ENCODE data around the gene C16orf87.
A peak's percentile ranks its signal among the peaks of the same experiment; 100 is the strongest.
"Not testable (repeated sequence)": the region's sequence is repeated elsewhere in the genome, so short reads cannot be mapped to it uniquely, and the experiment has no call there.

C16orf87 gene

GRCh38 chr16:46797501-46797900 lies 33.5 kb downstream of the C16orf87 start:
- H3K36me3 ChIP-seq (ENCODE audit: control insufficient read depth, insufficient read depth, low read length) = peaks cover 12% of the 10 kb centered on the region
- 90 to 93% methylated on average over 2 of the region's 4 CpGs for WGBS, 2 experiments (ENCODE audit: insufficient coverage in 2 of 2)
- H3K9me3 ChIP-seq (ENCODE audit: control insufficient read depth, low read length) = peaks cover 16% of the 10 kb centered on the region
- H3K4me1 ChIP-seq (ENCODE audit: control insufficient read depth, insufficient read depth, low read length, poor library complexity, severe bottlenecking) = no peaks in the 10 kb centered on the region
- H3K4me3 ChIP-seq (ENCODE audit: extremely low read depth, insufficient read depth, low read length, poor library complexity, severe bottlenecking) = no peak overlapping the region
- H3K27ac ChIP-seq (ENCODE audit: low read depth, low read length, severe bottlenecking) = no peak overlapping the region

- no peaks in the 10 kb centered on the region for H3K4me1 ChIP-seq (ENCODE audit: control insufficient read depth, insufficient read depth, low read length, poor library complexity, severe bottlenecking)
- peaks cover 16% of the 10 kb centered on the region for H3K9me3 ChIP-seq (ENCODE audit: control insufficient read depth, low read length)
- WGBS, 2 experiments (ENCODE audit: insufficient coverage in 2 of 2) = no CpG with 5 or more reads among the region's 1 CpG
- H3K4me3 ChIP-seq (ENCODE audit: extremely low read depth, insufficient read depth, low read length, poor library complexity, severe bottlenecking) = no peak overlapping the region
- no peak overlapping the region for H3K27ac ChIP-seq (ENCODE audit: low read depth, low read length, severe bottlenecking)
- H3K36me3 ChIP-seq (ENCODE audit: control insufficient read depth, insufficient read depth, low read length) = peaks cover 11% of the 10 kb centered on the region
Observed at GRCh38 chr16:46796764-46797269, 34.2 kb downstream of the C16orf87 start.

GRCh38 chr16:46793841-46794240 lies 37.1 kb downstream of the C16orf87 start:
- no CpG with 5 or more reads among the region's 1 CpG for WGBS, 2 experiments (ENCODE audit: insufficient coverage in 2 of 2)
- no peak overlapping the region for H3K27ac ChIP-seq (ENCODE audit: low read depth, low read length, severe bottlenecking)
- peaks cover 18% of the 10 kb centered on the region for H3K9me3 ChIP-seq (ENCODE audit: control insufficient read depth, low read length)
- peaks cover 11% of the 10 kb centered on the region for H3K36me3 ChIP-seq (ENCODE audit: control insufficient read depth, insufficient read depth, low read length)
- H3K4me3 ChIP-seq (ENCODE audit: extremely low read depth, insufficient read depth, low read length, poor library complexity, severe bottlenecking) = no peak overlapping the region
- H3K4me1 ChIP-seq (ENCODE audit: control insufficient read depth, insufficient read depth, low read length, poor library complexity, severe bottlenecking) = no peaks in the 10 kb centered on the region

GRCh38 chr16:46790599-46791270 lies 40.2 kb downstream of the C16orf87 start:
- Histone ChIP-seq H3K4me1 (ENCODE audit: control insufficient read depth, insufficient read depth, low read length, poor library complexity, severe bottlenecking) (peaks cover 7% of the 10 kb centered on the region), H3K36me3 (ENCODE audit: control insufficient read depth, insufficient read depth, low read length) (peaks cover 6% of the 10 kb centered on the region), H3K4me3 (ENCODE audit: extremely low read depth, insufficient read depth, low read length, poor library complexity, severe bottlenecking) (no peak overlapping the region), H3K27ac (ENCODE audit: low read depth, low read length, severe bottlenecking) (no peak overlapping the region), H3K9me3 (ENCODE audit: control insufficient read depth, low read length) (peaks cover 24% of the 10 kb centered on the region)
- 93 to 99% methylated on average over 6 to 7 of the region's 8 CpGs for WGBS, 2 experiments (ENCODE audit: insufficient coverage in 2 of 2)

GRCh38 chr16:46789499-46790414 lies 41.2 kb downstream of the C16orf87 start:
- peaks cover 17% of the 10 kb centered on the region for H3K4me1 ChIP-seq (ENCODE audit: control insufficient read depth, insufficient read depth, low read length, poor library complexity, severe bottlenecking)
- no peak overlapping the region for H3K4me3 ChIP-seq (ENCODE audit: extremely low read depth, insufficient read depth, low read length, poor library complexity, severe bottlenecking)
- H3K27ac ChIP-seq (ENCODE audit: low read depth, low read length, severe bottlenecking) = no peak overlapping the region
- 58 to 71% methylated on average over 30 to 37 of the region's 43 CpGs for WGBS, 2 experiments (ENCODE audit: insufficient coverage in 2 of 2)
- H3K36me3 ChIP-seq (ENCODE audit: control insufficient read depth, insufficient read depth, low read length) = no peaks in the 10 kb centered on the region
- peaks cover 14% of the 10 kb centered on the region for H3K9me3 ChIP-seq (ENCODE audit: control insufficient read depth, low read length)

GRCh38 chr16:46788891-46789474 lies 42.0 kb downstream of the C16orf87 start:
- 80 to 92% methylated on average over 1 to 2 of the region's 3 CpGs for WGBS, 2 experiments (ENCODE audit: insufficient coverage in 2 of 2)

GRCh38 chr16:46787909-46788308 lies 43.1 kb downstream of the C16orf87 start:
- Histone ChIP-seq H3K4me1 (ENCODE audit: control insufficient read depth, insufficient read depth, low read length, poor library complexity, severe bottlenecking) (peaks cover 28% of the 10 kb centered on the region), H3K9me3 (ENCODE audit: control insufficient read depth, low read length) (peaks cover 8% of the 10 kb centered on the region), H3K27ac (ENCODE audit: low read depth, low read length, severe bottlenecking) (no peak overlapping the region), H3K36me3 (ENCODE audit: control insufficient read depth, insufficient read depth, low read length) (no peaks in the 10 kb centered on the region), H3K4me3 (ENCODE audit: extremely low read depth, insufficient read depth, low read length, poor library complexity, severe bottlenecking) (no peak overlapping the region)
- WGBS, 2 experiments (ENCODE audit: insufficient coverage in 2 of 2) = no CpG with 5 or more reads among the region's 1 CpG

More at GRCh38 chr16:46788891-46789474, 42.0 kb downstream of the C16orf87 start:
- Histone ChIP-seq H3K27ac (ENCODE audit: low read depth, low read length, severe bottlenecking) (no peak overlapping the region), H3K36me3 (ENCODE audit: control insufficient read depth, insufficient read depth, low read length) (no peaks in the 10 kb centered on the region), H3K9me3 (ENCODE audit: control insufficient read depth, low read length) (peaks cover 13% of the 10 kb centered on the region), H3K4me3 (ENCODE audit: extremely low read depth, insufficient read depth, low read length, poor library complexity, severe bottlenecking) (no peak overlapping the region), H3K4me1 (ENCODE audit: control insufficient read depth, insufficient read depth, low read length, poor library complexity, severe bottlenecking) (peaks cover 25% of the 10 kb centered on the region)

- peak overlapping the region; percentile 93 for H3K27ac ChIP-seq (ENCODE audit: low read depth, low read length, severe bottlenecking)
- H3K4me1 ChIP-seq (ENCODE audit: control insufficient read depth, insufficient read depth, low read length, poor library complexity, severe bottlenecking) = peaks cover 28% of the 10 kb centered on the region
- 58 to 72% methylated on average over 2 to 3 of the region's 3 CpGs for WGBS, 2 experiments (ENCODE audit: insufficient coverage in 2 of 2)
- no peaks in the 10 kb centered on the region for H3K36me3 ChIP-seq (ENCODE audit: control insufficient read depth, insufficient read depth, low read length)
- no peak overlapping the region for H3K4me3 ChIP-seq (ENCODE audit: extremely low read depth, insufficient read depth, low read length, poor library complexity, severe bottlenecking)
- peaks cover 8% of the 10 kb centered on the region for H3K9me3 ChIP-seq (ENCODE audit: control insufficient read depth, low read length)
Observed at GRCh38 chr16:46785076-46785845, 45.7 kb downstream of the C16orf87 start.

- not testable (repeated sequence) for H3K36me3 ChIP-seq (ENCODE audit: control insufficient read depth, insufficient read depth, low read length); H3K4me3 ChIP-seq (ENCODE audit: extremely low read depth, insufficient read depth, low read length, poor library complexity, severe bottlenecking); H3K9me3 ChIP-seq (ENCODE audit: control insufficient read depth, low read length)
- WGBS, 2 experiments (ENCODE audit: insufficient coverage in 2 of 2) = 100% methylated on average over 1 to 2 of the region's 2 CpGs
- Histone ChIP-seq H3K4me1 (ENCODE audit: control insufficient read depth, insufficient read depth, low read length, poor library complexity, severe bottlenecking) (peaks cover 28% of the 10 kb centered on the region), H3K27ac (ENCODE audit: low read depth, low read length, severe bottlenecking) (peak overlapping the region; percentile 93)
Observed at GRCh38 chr16:46784569-46784968, 46.4 kb downstream of the C16orf87 start.

- Histone ChIP-seq H3K27ac (ENCODE audit: low read depth, low read length, severe bottlenecking) (peak overlapping the region; percentile 93), H3K9me3 (ENCODE audit: control insufficient read depth, low read length) (peaks cover 9% of the 10 kb centered on the region), H3K4me3 (ENCODE audit: extremely low read depth, insufficient read depth, low read length, poor library complexity, severe bottlenecking) (no peak overlapping the region), H3K4me1 (ENCODE audit: control insufficient read depth, insufficient read depth, low read length, poor library complexity, severe bottlenecking) (peaks cover 28% of the 10 kb centered on the region), H3K36me3 (ENCODE audit: control insufficient read depth, insufficient read depth, low read length) (no peaks in the 10 kb centered on the region)
- WGBS, 2 experiments (ENCODE audit: insufficient coverage in 2 of 2) = 95% methylated on average over 4 of the region's 4 CpGs
Observed at GRCh38 chr16:46783800-46784199, 47.2 kb downstream of the C16orf87 start.
